K562 (cell line): ENCODE results near the gene BSCL2. TPM values are rescaled to one million over a fixed set of nuclear protein-coding genes. Genes with fewer than 3 reads are reported as not detected.

Source experiments
- ARHGAP35 ChIP-seq: fragments of 450-650 bp; IDR thresholded peaks from 2 replicates; pipeline ENCODE4 v1.6.1; 2018; ENCODE audit not compliant: partially characterized antibody
- ARID2 ChIP-seq: fragments of 450-650 bp; IDR thresholded peaks from 2 replicates; pipeline ENCODE4 v1.6.1; 2017; ENCODE audit warnings: antibody characterized with exemption, mild to moderate bottlenecking
- BACH1 ChIP-seq: fragments of 200-800 bp; sonication (Bioruptor generic); IDR thresholded peaks from 2 replicates; pipeline ENCODE4 v1.6.1; 2016; ENCODE audit warnings: missing genetic modification characterization, missing compliant biosample characterization
- HMG20A ChIP-seq: fragments of 450-650 bp; formaldehyde crosslinking; conservative IDR thresholded peaks from 2 replicates; pipeline ENCODE4 v1.4.0; 2020; ENCODE audit warnings: mild to moderate bottlenecking, mixed read lengths
- MAZ ChIP-seq, 2 experiments: fragments of 450-650 bp in 1 of 2; sonication (generic) in 1 of 2; formaldehyde crosslinking; IDR thresholded peaks in 1 of 2; conservative IDR thresholded peaks in 1 of 2; 2 replicates each; pipeline versions ENCODE4 v1.4.0 to v1.5.0; 2020; ENCODE audit warnings: mild to moderate bottlenecking in 1 of 2, missing genetic modification reagents in 1 of 2
- SNRNP70 ChIP-seq: fragments of 200-400 bp; formaldehyde crosslinking; optimal IDR thresholded peaks from 2 replicates; pipeline ENCODE3; 2017; ENCODE audit warnings: low read depth, low read length
- SPI1 ChIP-seq: IDR thresholded peaks from 2 replicates; pipeline ENCODE4 v1.6.1; 2011; ENCODE audit warnings: low read depth, low read length, control low read depth, borderline replicate concordance
- TBP ChIP-seq: optimal IDR thresholded peaks from 2 replicates; pipeline ENCODE3; 2011; ENCODE audit warnings: low read depth, low read length, improper control_type of control experiment
- TCF3 ChIP-seq: sonication (generic); formaldehyde crosslinking; IDR thresholded peaks from 2 replicates; pipeline ENCODE4 v1.4.0; 2020; ENCODE audit warnings: mild to moderate bottlenecking, missing genetic modification reagents
- YBX1 ChIP-seq: fragments of 450-650 bp; IDR thresholded peaks from 2 replicates; pipeline ENCODE4 v1.7.1; 2016; ENCODE audit warnings: mild to moderate bottlenecking
- ZNF318 ChIP-seq, 2 experiments: fragments of 450-650 bp; IDR thresholded peaks; 2 replicates each; pipeline ENCODE4 v1.6.1; 2016; ENCODE audit warnings: mild to moderate bottlenecking in 2 of 2, borderline replicate concordance in 1 of 2, low read depth in 1 of 2, moderate library complexity in 1 of 2
- ZNF57 ChIP-seq: fragments of 450-650 bp; formaldehyde crosslinking; IDR thresholded peaks from 2 replicates; pipeline ENCODE4 v1.4.0; 2020; ENCODE audit warnings: mild to moderate bottlenecking, moderate library complexity
- ZSCAN29 ChIP-seq: fragments of 450-650 bp; IDR thresholded peaks from 2 replicates; pipeline ENCODE4 v1.6.1; 2017
- polyA plus RNA-seq, 8 experiments: library from polyadenylated mRNA; depleted of rRNA in 4 of 8; stranded (reverse) in 5 of 8; unstranded in 3 of 8; fragments of >200 nt; fragmentation: Nextera tagmentation in 2 of 8; fragmentation: Illumina TruSeq in 1 of 8; extraction: Ambion mirVana in 2 of 8; extraction: Trizol in 1 of 8; gene quantifications; 2 replicates each; pipeline versions ENCODE4 v1.2.1 to v1.2.3, GENCODE V29; 2011 to 2014; ENCODE audit warnings: inconsistent platforms in 1 of 8, missing spikeins in 1 of 8
- total RNA-seq, 7 experiments: library from RNA; depleted of rRNA in 6 of 7; stranded (reverse); fragments of >200 nt in 6 of 7; fragmentation: Illumina TruSeq in 2 of 7; extraction: Trizol in 2 of 7; gene quantifications; 2 replicates each; pipeline versions ENCODE4 v1.2.1 to v1.2.3, GENCODE V29; 2011 to 2021; ENCODE audit warnings: low replicate concordance in 1 of 7
- TF ChIP-seq, protein P1 (sequence below): fragments of 450-650 bp; IDR thresholded peaks from 2 replicates; pipeline ENCODE4 v1.6.1; 2016; ENCODE audit warnings: mild to moderate bottlenecking
- TF ChIP-seq, protein P2 (sequence below): sonication (generic); formaldehyde crosslinking; IDR thresholded peaks from 2 replicates; pipeline ENCODE4 v1.8.1; 2023; ENCODE audit warnings: mild to moderate bottlenecking, missing genetic modification reagents

The BSCL2 gene
- total and polyA plus RNA-seq, 9 of the 15 experiments (the other 6 are each of a cell fraction or from before 2014, with no cell fraction given) = 18.9 to 51.7 (median 35.2) TPM

GRCh38 chr11:62753736-62754603 is 46.7 kb upstream of the BSCL2 start, which contains the start of gene ZBTB3 (continued):
- TF ChIP-seq, protein P1, sequence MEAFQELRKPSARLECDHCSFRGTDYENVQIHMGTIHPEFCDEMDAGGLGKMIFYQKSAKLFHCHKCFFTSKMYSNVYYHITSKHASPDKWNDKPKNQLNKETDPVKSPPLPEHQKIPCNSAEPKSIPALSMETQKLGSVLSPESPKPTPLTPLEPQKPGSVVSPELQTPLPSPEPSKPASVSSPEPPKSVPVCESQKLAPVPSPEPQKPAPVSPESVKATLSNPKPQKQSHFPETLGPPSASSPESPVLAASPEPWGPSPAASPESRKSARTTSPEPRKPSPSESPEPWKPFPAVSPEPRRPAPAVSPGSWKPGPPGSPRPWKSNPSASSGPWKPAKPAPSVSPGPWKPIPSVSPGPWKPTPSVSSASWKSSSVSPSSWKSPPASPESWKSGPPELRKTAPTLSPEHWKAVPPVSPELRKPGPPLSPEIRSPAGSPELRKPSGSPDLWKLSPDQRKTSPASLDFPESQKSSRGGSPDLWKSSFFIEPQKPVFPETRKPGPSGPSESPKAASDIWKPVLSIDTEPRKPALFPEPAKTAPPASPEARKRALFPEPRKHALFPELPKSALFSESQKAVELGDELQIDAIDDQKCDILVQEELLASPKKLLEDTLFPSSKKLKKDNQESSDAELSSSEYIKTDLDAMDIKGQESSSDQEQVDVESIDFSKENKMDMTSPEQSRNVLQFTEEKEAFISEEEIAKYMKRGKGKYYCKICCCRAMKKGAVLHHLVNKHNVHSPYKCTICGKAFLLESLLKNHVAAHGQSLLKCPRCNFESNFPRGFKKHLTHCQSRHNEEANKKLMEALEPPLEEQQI = no peak
- TF ChIP-seq BACH1 (tag) (no peak), HMG20A (CRISPR knock-in tag) (no peak), TCF3 (no peak), YBX1 (no peak), ZNF318 (IDR thresholded peaks at IDR 0.05; ENCODE audit: borderline replicate concordance in 1 of 2, low read depth in 1 of 2) (no peak), ZSCAN29 (no peak), MAZ (CRISPR knock-in tag; conservative IDR thresholded peaks at IDR 0.05 in 1 of 2, IDR thresholded peaks at IDR 0.05 in 1 of 2) (peak; percentile 32 to 57; a peak in 2 of 4 replicates), SPI1 (no peak), ZNF57 (no peak), SNRNP70 (no peak), ARHGAP35 (no peak), ARID2 (no peak), TBP (peak; percentile 69)
- TF ChIP-seq, protein P2, sequence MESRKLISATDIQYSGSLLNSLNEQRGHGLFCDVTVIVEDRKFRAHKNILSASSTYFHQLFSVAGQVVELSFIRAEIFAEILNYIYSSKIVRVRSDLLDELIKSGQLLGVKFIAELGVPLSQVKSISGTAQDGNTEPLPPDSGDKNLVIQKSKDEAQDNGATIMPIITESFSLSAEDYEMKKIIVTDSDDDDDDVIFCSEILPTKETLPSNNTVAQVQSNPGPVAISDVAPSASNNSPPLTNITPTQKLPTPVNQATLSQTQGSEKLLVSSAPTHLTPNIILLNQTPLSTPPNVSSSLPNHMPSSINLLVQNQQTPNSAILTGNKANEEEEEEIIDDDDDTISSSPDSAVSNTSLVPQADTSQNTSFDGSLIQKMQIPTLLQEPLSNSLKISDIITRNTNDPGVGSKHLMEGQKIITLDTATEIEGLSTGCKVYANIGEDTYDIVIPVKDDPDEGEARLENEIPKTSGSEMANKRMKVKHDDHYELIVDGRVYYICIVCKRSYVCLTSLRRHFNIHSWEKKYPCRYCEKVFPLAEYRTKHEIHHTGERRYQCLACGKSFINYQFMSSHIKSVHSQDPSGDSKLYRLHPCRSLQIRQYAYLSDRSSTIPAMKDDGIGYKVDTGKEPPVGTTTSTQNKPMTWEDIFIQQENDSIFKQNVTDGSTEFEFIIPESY = peak; percentile 57; the same call in 1 of the 2 replicates
